Measurements from ENCODE around the gene MACROD1.
"Not testable (repeated sequence)": the region's sequence is repeated elsewhere in the genome, so short reads cannot be mapped to it uniquely, and the experiment has no call there.

MACROD1 gene

GRCh38 chr11:63997104-63997700 lies 168.7 kb downstream of the MACROD1 start:
- DNase-seq (ENCODE audit: low spot score), result no peak

- DNase-seq (ENCODE audit: low spot score), result no peak
Measured at GRCh38 chr11:63996512-63996911, 169.4 kb downstream of the MACROD1 start.

DNA sequence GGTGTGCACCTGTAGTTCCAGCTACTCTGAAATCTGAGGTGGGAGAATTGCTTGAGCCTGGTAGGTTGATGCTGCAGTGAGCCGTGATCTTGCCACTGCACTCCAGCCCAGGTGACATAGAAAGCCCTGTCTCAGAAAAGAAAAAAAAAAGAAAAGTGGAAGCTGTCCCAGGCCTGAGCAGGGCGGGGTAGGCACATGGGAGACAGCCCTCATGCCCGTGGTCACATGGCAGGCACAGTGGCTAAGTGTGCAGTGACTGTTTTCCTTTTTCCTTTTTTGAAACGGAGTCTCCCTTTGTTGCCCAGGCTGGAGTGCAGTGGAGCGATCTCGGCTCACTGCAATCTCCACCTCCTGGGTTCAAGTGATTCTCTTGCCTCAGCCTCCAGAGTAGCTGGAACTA lies 171.9 kb downstream of the MACROD1 start:
- DNase-seq (ENCODE audit: low spot score), result no peak

DNA sequence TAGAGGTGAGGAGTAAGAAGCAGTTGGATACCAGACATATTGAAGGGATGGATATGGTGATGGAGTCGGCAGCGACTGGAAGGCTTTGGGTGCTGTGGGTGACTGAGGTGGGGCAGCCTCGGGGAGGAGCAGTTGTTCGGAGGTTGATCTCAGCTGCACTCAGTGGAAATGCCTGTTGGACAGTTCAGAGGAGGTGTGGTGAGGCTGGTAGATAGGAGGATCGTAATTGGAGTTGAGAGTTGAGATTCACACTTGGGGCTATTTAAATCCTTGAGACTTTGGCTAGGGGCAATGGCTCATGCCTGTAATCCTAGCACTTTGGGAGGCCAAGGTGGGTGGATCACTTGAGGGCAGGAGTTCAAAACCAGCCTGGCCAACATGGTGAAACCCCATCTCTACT lies 172.8 kb downstream of the MACROD1 start:
- no peak for DNase-seq (ENCODE audit: low spot score)

- no peak for DNase-seq (ENCODE audit: low spot score)
Measured at GRCh38 chr11:63991558-63991957, 174.4 kb downstream of the MACROD1 start.

GRCh38 chr11:63986932-63987513 lies 178.9 kb downstream of the MACROD1 start:
- DNase-seq (ENCODE audit: low spot score), result no peak

GRCh38 chr11:63986156-63986931 lies 179.6 kb downstream of the MACROD1 start, which contains the start of gene OTUB1:
OTUB1 (plus strand) TSS chr11:63986438; CDS start chr11:63986457, 19 bp downstream.
- peak; percentile 84 for DNase-seq (ENCODE audit: low spot score)

GRCh38 chr11:63985812-63986155 lies 180.1 kb downstream of the MACROD1 start:
- DNase-seq (ENCODE audit: low spot score), result peak; percentile 71

DNA sequence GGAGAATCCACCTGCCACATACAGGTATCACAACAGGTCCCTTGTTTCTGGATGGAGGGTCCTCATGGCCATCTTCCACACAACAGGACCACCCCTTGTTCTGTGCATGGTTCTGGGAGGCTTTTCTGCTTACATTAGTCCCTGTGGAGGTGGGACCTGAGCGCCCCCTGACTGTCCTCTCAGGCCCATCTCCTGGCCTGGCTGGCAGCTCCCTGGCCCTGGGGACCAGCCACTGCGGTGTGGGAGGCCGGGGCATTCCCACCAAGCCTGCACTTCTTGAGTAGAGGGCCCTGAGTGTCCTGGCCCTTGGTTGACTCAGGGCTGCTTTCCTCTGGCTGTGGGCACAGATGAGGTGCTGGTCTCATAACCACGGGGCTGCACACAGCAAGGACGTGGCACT lies 186.5 kb downstream of the MACROD1 start:
- DNase-seq (ENCODE audit: low spot score), result no peak

GRCh38 chr11:63978551-63979239 lies 187.2 kb downstream of the MACROD1 start:
- DNase-seq (ENCODE audit: low spot score), result no peak

DNA sequence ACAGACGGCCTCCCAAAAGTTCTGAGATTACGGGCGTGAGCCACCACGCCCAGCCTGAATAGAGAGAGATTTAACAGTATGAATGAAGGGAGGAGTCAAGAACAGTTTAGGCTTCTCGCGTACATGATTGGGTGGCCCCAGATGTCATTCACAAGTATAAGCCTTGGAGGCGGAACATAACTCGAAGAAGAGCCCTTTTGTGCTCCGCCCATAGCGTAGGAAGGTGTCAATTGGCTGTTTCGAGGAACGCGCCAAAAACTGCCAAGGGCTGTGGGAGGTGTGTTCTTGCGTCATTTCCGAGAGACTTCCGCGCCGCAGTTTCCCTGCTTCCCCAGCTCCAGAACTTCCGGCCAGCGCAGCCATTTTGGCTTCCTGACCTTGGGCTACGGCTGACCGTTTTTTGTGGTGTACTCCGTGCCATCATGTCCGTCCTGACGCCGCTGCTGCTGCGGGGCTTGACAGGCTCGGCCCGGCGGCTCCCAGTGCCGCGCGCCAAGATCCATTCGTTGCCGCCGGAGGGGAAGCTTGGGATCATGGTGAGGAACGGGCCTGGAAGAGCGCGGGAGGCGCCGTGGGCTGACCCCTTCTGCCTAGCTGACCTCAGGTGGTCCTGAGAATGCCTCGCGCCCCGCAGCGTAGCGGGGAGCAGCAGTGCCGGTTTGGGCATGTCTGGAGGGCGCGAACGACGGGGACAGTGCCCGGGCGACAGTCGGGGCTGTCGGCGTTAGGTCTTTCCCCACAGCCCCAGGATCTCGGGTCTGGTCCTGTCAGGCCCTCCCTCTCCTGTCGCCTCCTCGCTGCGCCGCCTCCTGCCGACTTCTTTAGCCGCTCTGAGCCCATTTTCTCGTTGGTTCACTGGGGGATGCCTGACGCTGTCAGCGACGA lies 191.4 kb downstream of the MACROD1 start, which contains the start of gene COX8A:
COX8A (plus strand) TSS at position 362 of the 885 bp plus-strand sequence; CDS start at position 423, 61 bp downstream.
- DNase-seq (ENCODE audit: low spot score), result peak; percentile 97

GRCh38 chr11:63973912-63974258 lies 192.0 kb downstream of the MACROD1 start:
- DNase-seq (ENCODE audit: low spot score), result not testable (repeated sequence)

DNA sequence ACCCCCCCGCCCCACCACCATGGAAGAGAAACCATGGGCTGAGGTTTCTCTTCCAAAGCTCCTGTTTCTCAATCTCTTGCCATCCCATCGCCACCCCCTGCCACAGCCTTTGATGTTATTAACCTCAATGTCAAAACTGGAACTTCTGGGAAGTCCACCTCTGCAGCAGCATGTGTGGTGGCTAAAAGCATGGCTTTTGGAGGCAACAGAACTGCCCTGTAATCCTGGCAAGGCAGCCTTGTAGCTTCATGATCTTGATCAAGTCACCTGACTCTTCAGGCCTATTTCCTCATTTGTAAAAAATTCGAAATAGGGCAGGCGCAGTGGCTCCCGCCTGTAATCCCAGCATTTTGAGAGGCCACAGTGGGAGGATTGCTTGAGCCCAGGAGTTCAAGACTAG lies 195.0 kb downstream of the MACROD1 start:
- no peak for DNase-seq (ENCODE audit: low spot score)

GRCh38 chr11:63969461-63969860 lies 196.5 kb downstream of the MACROD1 start:
- no peak for DNase-seq (ENCODE audit: low spot score)

- no peak for DNase-seq (ENCODE audit: low spot score)
Measured at GRCh38 chr11:63966444-63966843, 199.5 kb downstream of the MACROD1 start.

DNA sequence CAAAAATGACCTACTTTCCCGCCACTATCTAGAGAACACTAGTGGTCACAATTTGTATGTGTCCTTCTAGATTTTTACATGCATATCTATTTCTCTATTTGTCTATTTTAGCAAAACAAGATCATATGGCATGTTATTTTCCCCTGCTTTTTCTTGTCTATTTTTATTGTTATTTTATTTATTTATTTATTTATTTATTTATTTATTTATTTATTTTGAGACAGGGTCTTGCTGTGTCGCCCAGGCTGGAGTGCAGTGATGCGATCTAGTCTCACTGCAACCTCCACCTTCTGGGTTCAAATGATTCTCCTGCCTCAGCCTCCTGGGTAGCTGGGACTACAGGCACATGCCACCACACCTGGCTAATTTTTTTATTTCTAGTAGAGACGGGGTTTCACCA lies 202.0 kb downstream of the MACROD1 start:
- not testable (repeated sequence) for DNase-seq (ENCODE audit: low spot score)

GRCh38 chr11:63961608-63962412 lies 204.1 kb downstream of the MACROD1 start:
- no peak for DNase-seq (ENCODE audit: low spot score)

- no peak for DNase-seq (ENCODE audit: low spot score)
Measured at GRCh38 chr11:63958008-63958407, 207.9 kb downstream of the MACROD1 start.

- DNase-seq (ENCODE audit: low spot score), result no peak
Measured at GRCh38 chr11:63952570-63952969, 213.3 kb downstream of the MACROD1 start.

DNA sequence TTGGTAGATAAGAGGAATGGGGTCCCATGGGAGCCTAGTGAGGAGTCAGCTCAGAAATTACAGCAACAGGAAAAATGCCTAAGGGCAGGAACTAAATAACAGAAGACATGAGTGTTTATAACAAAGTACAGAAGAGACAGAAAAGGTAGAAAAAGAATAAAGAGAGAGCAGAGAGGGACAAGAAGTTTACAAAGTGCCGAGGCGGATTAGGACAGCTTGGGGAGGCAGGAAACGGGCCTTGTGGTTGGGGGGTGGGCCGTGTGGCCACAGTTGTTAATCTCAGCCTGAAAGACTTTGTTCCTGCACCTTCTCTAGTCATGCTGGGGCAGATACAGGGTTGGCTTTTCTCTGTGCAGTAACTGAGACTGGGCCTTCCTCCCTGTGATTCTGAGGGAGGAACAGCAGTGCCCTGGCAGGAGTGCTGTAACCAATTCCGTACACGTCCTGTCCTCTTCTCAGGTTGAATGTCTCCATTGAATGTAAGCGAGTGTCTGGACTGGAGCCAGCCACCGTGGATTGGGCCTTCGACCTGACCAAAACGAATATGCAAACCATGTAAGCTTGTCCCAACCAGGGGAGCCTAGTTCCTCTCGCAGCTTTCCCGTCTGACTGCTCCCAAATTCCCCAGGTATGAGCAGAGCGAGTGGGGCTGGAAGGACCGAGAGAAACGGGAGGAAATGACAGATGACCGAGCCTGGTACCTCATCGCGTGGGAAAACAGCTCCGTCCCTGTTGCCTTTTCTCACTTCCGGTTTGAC lies 214.0 kb downstream of the MACROD1 start:
- DNase-seq (ENCODE audit: low spot score), result peak; percentile 29
